Mesendoderm (in vitro differentiated cells): Measurements from ENCODE around the gene GRIK1.
"Not testable (repeated sequence)": the region's sequence is repeated elsewhere in the genome, so short reads cannot be mapped to it uniquely, and the experiment has no call there.

Experiments
- DNase-seq: peaks from one replicate; pipeline ENCODE4 v3.0.0; 2013
- H2AK5ac ChIP-seq: 2 replicates; pipeline ENCODE4 v1.6.1; 2013; ENCODE audit warnings: low read length, inconsistent platforms
- H2BK120ac ChIP-seq: 2 replicates; pipeline ENCODE4 v1.6.1; 2013; ENCODE audit warnings: low read depth, mild to moderate bottlenecking, low read length, moderate library complexity, mixed read lengths
- H2BK15ac ChIP-seq: replicated peaks from 2 replicates; pipeline ENCODE4 v1.6.1; 2013; ENCODE audit warnings: low read depth, mild to moderate bottlenecking, moderate library complexity
- H2BK5ac ChIP-seq: 2 replicates; pipeline ENCODE4 v1.6.1; 2013; ENCODE audit warnings: low read length, inconsistent platforms
- H3K18ac ChIP-seq: 2 replicates; pipeline ENCODE4 v1.6.1; 2013; ENCODE audit warnings: mild to moderate bottlenecking, low read length, mixed read lengths
- H3K23ac ChIP-seq: one replicate; pipeline ENCODE4 v1.6.1; 2013; ENCODE audit warnings: low read length
- H3K27ac ChIP-seq: 2 replicates; pipeline ENCODE4 v1.5.1; 2013; ENCODE audit warnings: low read depth, mild to moderate bottlenecking, inconsistent platforms, low read length, moderate library complexity
- H3K27me3 ChIP-seq: 2 replicates; pipeline ENCODE4 v1.6.1; 2013; ENCODE audit warnings: low read length, control low read depth, mild to moderate bottlenecking, inconsistent platforms; ENCODE audit not compliant: insufficient read depth, poor library complexity
- H3K36me3 ChIP-seq: 2 replicates; pipeline ENCODE4 v1.6.1; 2013; ENCODE audit warnings: low read length, inconsistent platforms; ENCODE audit not compliant: control insufficient read depth, insufficient read depth
- H3K4ac ChIP-seq: one replicate; pipeline ENCODE4 v1.6.1; 2013; ENCODE audit warnings: low read depth, mild to moderate bottlenecking, low read length, moderate library complexity
- H3K4me1 ChIP-seq: 2 replicates; pipeline ENCODE4 v1.6.1; 2013; ENCODE audit warnings: low read depth, low read length, inconsistent platforms; ENCODE audit not compliant: control insufficient read depth
- H3K4me2 ChIP-seq: 2 replicates; pipeline ENCODE4 v1.6.1; 2013; ENCODE audit warnings: low read length
- H3K4me3 ChIP-seq: 2 replicates; pipeline ENCODE4 v1.5.1; 2013; ENCODE audit warnings: mild to moderate bottlenecking, low read length
- H3K56ac ChIP-seq: one replicate; pipeline ENCODE4 v1.6.1; 2013; ENCODE audit warnings: low read length
- H3K79me1 ChIP-seq: 2 replicates; pipeline ENCODE4 v1.6.1; 2013; ENCODE audit warnings: low read length, inconsistent platforms
- H3K79me2 ChIP-seq: 2 replicates; pipeline ENCODE4 v1.6.1; 2013; ENCODE audit warnings: mild to moderate bottlenecking, low read length; ENCODE audit not compliant: control insufficient read depth, insufficient read depth
- H3K9ac ChIP-seq: 2 replicates; pipeline ENCODE4 v1.6.1; 2013; ENCODE audit warnings: low read length, inconsistent platforms
- H4K5ac ChIP-seq: one replicate; pipeline ENCODE4 v1.6.1; 2013; ENCODE audit warnings: low read length
- H4K8ac ChIP-seq: one replicate; pipeline ENCODE4 v1.6.1; 2013; ENCODE audit warnings: low read depth, mild to moderate bottlenecking, control low read depth, low read length, moderate library complexity
- WGBS: extraction: QIAGEN DNeasy Blood & Tissue Kit; methylation state at CpG from one replicate; pipeline ENCODE4 v1.1.7; 2013; ENCODE audit warnings: low lambda C conversion rate, missing lambda C conversion rate; ENCODE audit not compliant: insufficient coverage; ENCODE audit errors: extremely low coverage; 5-methylcytosine and 5-hydroxymethylcytosine counted together

GRIK1 gene

GRCh38 chr21:29606613-29607012 lies 333.2 kb downstream of the GRIK1 start:
- H3K79me2 ChIP-seq: no peaks in the 10 kb centered on the region
- H3K36me3 ChIP-seq: no peaks in the 10 kb centered on the region
- no peak overlapping the region for H3K56ac ChIP-seq
- H3K27ac ChIP-seq: no peak overlapping the region
- no peak overlapping the region for H3K4ac ChIP-seq
- H2BK5ac ChIP-seq: no peak overlapping the region
- no peak overlapping the region for H4K5ac ChIP-seq
- DNase-seq: no peak
- no peak overlapping the region for H2AK5ac ChIP-seq
- H3K4me2 ChIP-seq: no peak overlapping the region
- no peak overlapping the region for H2BK15ac ChIP-seq
- H3K9ac ChIP-seq: no peak overlapping the region
- H3K4me1 ChIP-seq: no peaks in the 10 kb centered on the region
- no peaks in the 10 kb centered on the region for H3K27me3 ChIP-seq
- no peak overlapping the region for H2BK120ac ChIP-seq
- H4K8ac ChIP-seq: no peak overlapping the region
- no peaks in the 10 kb centered on the region for H3K79me1 ChIP-seq
- WGBS: no CpG with 5 or more reads among the region's 3 CpGs
- H3K23ac ChIP-seq: no peak overlapping the region
- H3K4me3 ChIP-seq: no peak overlapping the region
- H3K18ac ChIP-seq: no peak overlapping the region

GRCh38 chr21:29605219-29605618 lies 334.6 kb downstream of the GRIK1 start:
- not testable (repeated sequence) for H3K36me3 ChIP-seq, H3K9ac ChIP-seq, H3K4me1 ChIP-seq, DNase-seq, H3K79me1 ChIP-seq, H4K8ac ChIP-seq, H3K4me3 ChIP-seq, H4K5ac ChIP-seq, H3K18ac ChIP-seq, H3K4me2 ChIP-seq, H2AK5ac ChIP-seq, H2BK5ac ChIP-seq, H3K56ac ChIP-seq, H2BK120ac ChIP-seq, H3K27ac ChIP-seq, H2BK15ac ChIP-seq, H3K23ac ChIP-seq, H3K4ac ChIP-seq, H3K79me2 ChIP-seq, H3K27me3 ChIP-seq
- no CpG with 5 or more reads among the region's 3 CpGs for WGBS

DNA sequence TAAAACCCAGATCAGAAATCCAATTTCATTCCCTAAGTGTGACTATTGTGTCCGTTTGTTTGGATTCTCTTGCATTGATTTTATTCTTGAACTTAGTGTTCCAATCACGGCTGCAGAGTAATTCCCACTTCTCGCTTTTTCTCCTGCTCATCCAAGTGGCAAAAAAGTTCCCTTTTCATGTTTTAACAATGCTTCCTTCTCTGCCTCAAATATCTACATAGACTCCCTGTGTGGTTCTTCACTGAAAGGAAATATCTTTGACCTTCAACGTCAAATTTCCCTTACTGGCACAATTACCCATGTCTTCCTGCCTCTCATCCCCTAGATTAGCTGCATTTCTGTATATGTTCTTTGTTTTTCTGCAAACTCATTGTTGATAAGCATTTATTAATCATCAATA lies 335.7 kb downstream of the GRIK1 start:
- Histone ChIP-seq H3K79me1 (no peaks in the 10 kb centered on the region), H3K4me3 (no peak overlapping the region), H3K27ac (no peak overlapping the region), H3K79me2 (no peaks in the 10 kb centered on the region), H3K36me3 (no peaks in the 10 kb centered on the region), H2BK120ac (no peak overlapping the region), H3K4me2 (no peak overlapping the region), H3K9ac (no peak overlapping the region), H2BK15ac (no peak overlapping the region), H3K4me1 (no peaks in the 10 kb centered on the region), H2BK5ac (no peak overlapping the region), H3K18ac (no peak overlapping the region), H4K5ac (no peak overlapping the region), H4K8ac (no peak overlapping the region), H3K27me3 (no peaks in the 10 kb centered on the region), H3K23ac (no peak overlapping the region), H3K4ac (no peak overlapping the region), H2AK5ac (no peak overlapping the region), H3K56ac (no peak overlapping the region)
- no peak for DNase-seq
- WGBS: no CpG with 5 or more reads among the region's 4 CpGs

GRCh38 chr21:29601047-29601446 lies 338.7 kb downstream of the GRIK1 start:
- Histone ChIP-seq H3K23ac (no peak overlapping the region), H3K4me2 (no peak overlapping the region), H3K4me3 (no peak overlapping the region), H2BK5ac (no peak overlapping the region), H4K5ac (no peak overlapping the region), H3K79me1 (no peaks in the 10 kb centered on the region), H3K9ac (no peak overlapping the region), H2BK120ac (no peak overlapping the region), H3K36me3 (no peaks in the 10 kb centered on the region), H3K18ac (no peak overlapping the region), H2AK5ac (no peak overlapping the region), H3K56ac (no peak overlapping the region), H2BK15ac (no peak overlapping the region), H3K4me1 (no peaks in the 10 kb centered on the region), H3K79me2 (no peaks in the 10 kb centered on the region), H3K27ac (no peak overlapping the region), H3K27me3 (no peaks in the 10 kb centered on the region), H3K4ac (no peak overlapping the region), H4K8ac (no peak overlapping the region)
- no peak for DNase-seq
- no CpG with 5 or more reads among the region's 4 CpGs for WGBS

DNA sequence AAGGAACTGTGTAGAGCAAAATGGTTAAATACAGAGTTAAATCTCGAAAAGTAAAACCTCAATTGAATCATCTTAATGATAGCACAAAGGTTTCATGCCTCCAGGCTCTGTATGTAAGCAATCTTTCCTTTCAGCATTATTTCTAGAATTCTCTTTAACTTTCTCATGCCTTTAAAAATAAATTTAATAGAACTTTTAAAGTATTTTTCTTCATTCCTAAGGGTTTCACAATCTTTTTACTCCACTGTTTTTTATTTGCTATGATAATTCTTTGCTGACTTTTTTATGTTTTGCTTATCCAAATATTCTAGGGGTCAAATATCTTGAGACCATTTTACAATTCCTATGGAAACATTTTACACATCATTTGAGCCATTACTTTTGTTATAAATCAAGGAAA lies 353.1 kb downstream of the GRIK1 start:
- no peak for DNase-seq
- no CpG with 5 or more reads among the region's 1 CpG for WGBS
- H4K8ac ChIP-seq: no peak overlapping the region

DNA sequence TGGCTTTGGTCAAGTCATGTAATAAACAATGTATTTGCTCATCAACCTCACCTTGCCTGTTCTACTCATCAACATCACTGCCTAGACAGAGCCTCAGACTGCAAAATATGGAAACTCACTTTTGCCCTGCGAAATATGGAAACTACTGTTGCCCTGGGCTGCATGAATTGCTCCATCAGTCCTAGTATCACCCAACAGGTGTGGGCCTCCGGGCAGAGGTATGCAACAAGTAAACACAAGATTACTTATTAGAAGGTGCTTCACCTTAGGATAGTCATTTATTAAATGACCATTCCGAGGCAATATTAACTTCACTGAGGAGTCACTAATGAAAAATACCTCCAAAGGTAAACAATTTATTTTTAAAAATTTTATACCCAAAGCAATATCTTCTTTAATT lies 354.3 kb downstream of the GRIK1 start:
- WGBS: no CpG with 5 or more reads among the region's 3 CpGs
- no peak overlapping the region for H3K56ac ChIP-seq
- H3K4ac ChIP-seq: no peak overlapping the region
- H3K27ac ChIP-seq: no peak overlapping the region
- no peaks in the 10 kb centered on the region for H3K36me3 ChIP-seq
- no peak overlapping the region for H4K8ac ChIP-seq
- H3K9ac ChIP-seq: no peak overlapping the region
- no peaks in the 10 kb centered on the region for H3K27me3 ChIP-seq
- no peak overlapping the region for H3K4me3 ChIP-seq
- H3K4me1 ChIP-seq: no peaks in the 10 kb centered on the region
- H2BK5ac ChIP-seq: no peak overlapping the region
- no peak overlapping the region for H2BK120ac ChIP-seq
- H2BK15ac ChIP-seq: no peak overlapping the region
- no peak overlapping the region for H2AK5ac ChIP-seq
- H3K23ac ChIP-seq: no peak overlapping the region
- H3K79me1 ChIP-seq: no peaks in the 10 kb centered on the region
- no peak overlapping the region for H4K5ac ChIP-seq
- H3K18ac ChIP-seq: no peak overlapping the region
- no peak for DNase-seq
- H3K79me2 ChIP-seq: no peaks in the 10 kb centered on the region
- H3K4me2 ChIP-seq: no peak overlapping the region

More for the DNA sequence above, 353.1 kb downstream of the GRIK1 start:
- Histone ChIP-seq H3K23ac (no peak overlapping the region), H2AK5ac (no peak overlapping the region), H3K9ac (no peak overlapping the region), H3K27me3 (no peaks in the 10 kb centered on the region), H2BK15ac (no peak overlapping the region), H3K79me1 (no peaks in the 10 kb centered on the region), H3K4me2 (no peak overlapping the region), H3K36me3 (no peaks in the 10 kb centered on the region), H3K4me3 (no peak overlapping the region), H3K4ac (no peak overlapping the region), H3K79me2 (no peaks in the 10 kb centered on the region), H3K18ac (no peak overlapping the region), H3K56ac (no peak overlapping the region), H2BK5ac (no peak overlapping the region), H3K4me1 (no peaks in the 10 kb centered on the region), H3K27ac (no peak overlapping the region), H2BK120ac (no peak overlapping the region), H4K5ac (no peak overlapping the region)
